Gastroesophageal sphincter (tissue), 4 donors: Measurements from ENCODE around the gene TOMM34. TPM values are rescaled to one million over a fixed set of nuclear protein-coding genes. Genes with fewer than 3 reads are reported as not detected.

Experiments used
- ATAC-seq: fragments of 150-250 bp; one replicate; pipeline ENCODE4 v1.9.1; 2016; ENCODE audit warnings: mild to moderate bottlenecking, moderate library complexity
- H3K27ac ChIP-seq, 4 donors: fragments of 200-600 bp; sonication (generic) in 3 of 4; 1 replicate in 3 of 4; 2 replicates in 1 of 4; pipeline ENCODE4 v1.5.1; 2016 to 2019
- H3K27me3 ChIP-seq: fragments of 200-600 bp; sonication (generic); one replicate; pipeline ENCODE4 v1.5.1; 2019
- H3K36me3 ChIP-seq, 2 donors: fragments of 200-600 bp; sonication (generic); one replicate each; pipeline ENCODE4 v1.5.1; 2019; ENCODE audit warnings: control low read depth in 1 of 2
- H3K4me1 ChIP-seq, 3 donors: fragments of 200-600 bp; sonication (generic); 1 replicate in 2 of 3; 2 replicates in 1 of 3; pipeline ENCODE4 v1.5.1; 2016 to 2019; ENCODE audit warnings: control low read depth in 2 of 3
- H3K4me3 ChIP-seq, 2 donors: fragments of 200-600 bp; sonication (generic); one replicate each; pipeline ENCODE4 v1.5.1; 2019; ENCODE audit warnings: mild to moderate bottlenecking in 1 of 2, moderate library complexity in 1 of 2
- H3K9me3 ChIP-seq, 3 donors: fragments of 200-600 bp; sonication (generic); one replicate each; pipeline ENCODE4 v1.5.1; 2017 to 2019; ENCODE audit warnings: control low read depth in 2 of 3
- CTCF ChIP-seq, 4 experiments: fragments of 200-600 bp in 2 of 4; fragments of 450-650 bp in 2 of 4; sonication (generic) in 1 of 4; IDR thresholded peaks; one replicate each; pipeline ENCODE4 v1.5.1; 2017 to 2019; ENCODE audit warnings: antibody characterized with exemption in 4 of 4, mild to moderate bottlenecking in 2 of 4, moderate library complexity in 2 of 4
- EP300 ChIP-seq: sonication (generic); formaldehyde crosslinking; IDR thresholded peaks from one replicate; pipeline ENCODE4 v1.6.1; 2017; ENCODE audit warnings: antibody characterized with exemption, mild to moderate bottlenecking
- POLR2A ChIP-seq, 2 donors: fragments of 450-650 bp; IDR thresholded peaks; one replicate each; pipeline ENCODE4 v1.6.1; 2017; ENCODE audit warnings: antibody characterized with exemption in 2 of 2, mild to moderate bottlenecking in 2 of 2, moderate library complexity in 1 of 2
- POLR2AphosphoS5 ChIP-seq: sonication (generic); formaldehyde crosslinking; IDR thresholded peaks from one replicate; pipeline ENCODE4 v1.6.1; 2017; ENCODE audit warnings: antibody characterized with exemption
- WGBS, 2 donors: methylation state at CpG; one replicate each; pipeline ENCODE4 v1.1.5; 2018; ENCODE audit warnings: low coverage in 1 of 2; 5-methylcytosine and 5-hydroxymethylcytosine counted together
- total RNA-seq, 4 donors: library from RNA; depleted of rRNA; stranded (reverse); fragments of >200 nt; gene quantifications; one replicate each; pipeline ENCODE4 v1.1.0, GENCODE V29; 2016

TOMM34 gene
- total RNA-seq, 4 donors from 2014 or later, result 6.8 to 16.5 (median 13.8) TPM

DNA sequence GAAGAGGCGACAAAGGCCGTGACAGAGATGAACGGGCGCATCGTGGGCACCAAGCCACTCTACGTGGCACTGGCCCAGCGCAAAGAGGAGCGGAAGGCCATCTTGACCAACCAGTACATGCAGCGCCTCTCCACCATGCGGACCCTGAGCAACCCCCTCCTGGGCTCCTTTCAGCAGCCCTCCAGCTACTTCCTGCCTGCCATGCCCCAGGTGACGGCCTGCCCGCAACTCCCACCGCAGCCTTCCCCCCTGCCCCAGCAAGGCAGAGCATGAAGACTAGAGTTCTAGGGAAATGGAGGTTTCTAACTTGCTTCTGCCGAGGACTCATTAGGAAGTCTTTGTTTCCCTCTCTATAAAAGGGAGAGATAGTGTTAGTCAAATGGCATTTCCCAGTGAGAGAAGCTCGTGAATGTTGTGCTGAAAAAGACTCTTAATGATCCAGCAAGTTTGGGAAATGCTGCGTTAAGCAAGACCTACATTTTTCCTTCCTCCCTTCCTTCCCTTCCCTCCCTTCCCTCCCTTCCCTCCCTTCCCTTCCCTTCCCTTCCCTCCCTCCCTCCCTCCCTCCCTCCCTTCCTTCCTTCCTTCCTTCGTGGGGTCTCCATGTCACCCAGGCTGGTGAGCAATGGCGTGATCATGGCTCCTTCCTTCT is 29.6 kb downstream of the TOMM34 start:
- no peak for TF ChIP-seq POLR2AphosphoS5
- TF ChIP-seq POLR2A (IDR thresholded peaks at IDR 0.05), result no peak
- TF ChIP-seq EP300, result no peak
- no peak for TF ChIP-seq CTCF (IDR thresholded peaks at IDR 0.05)
- Histone ChIP-seq H3K27me3 (no peaks in the 10 kb centered on the region), H3K36me3 (peaks cover 0 to 22% of the 10 kb centered on the region in 2 donors), H3K27ac (no peak overlapping the region), H3K9me3 (no peaks in the 10 kb centered on the region), H3K4me1 (no peaks in the 10 kb centered on the region), H3K4me3 (no peak overlapping the region)
- no peak for ATAC-seq
- WGBS, 2 donors, result 78 to 94% methylated on average over 4 to 8 of the region's 18 CpGs

GRCh38 chr20:44928595-44928994 is 31.6 kb downstream of the TOMM34 start:
- Histone ChIP-seq H3K4me3 (no peak overlapping the region), H3K27me3 (no peaks in the 10 kb centered on the region), H3K9me3 (no peaks in the 10 kb centered on the region), H3K36me3 (peaks cover 0 to 27% of the 10 kb centered on the region in 2 donors), H3K27ac (no peak overlapping the region), H3K4me1 (no peaks in the 10 kb centered on the region)
- ATAC-seq, result no peak
- TF ChIP-seq CTCF (IDR thresholded peaks at IDR 0.05) (no peak), EP300 (no peak), POLR2A (IDR thresholded peaks at IDR 0.05) (no peak), POLR2AphosphoS5 (no peak)
- 63% methylated on average over 3 of the region's 3 CpGs; no CpG with 5 or more reads in 1 of the 2 donors for WGBS, 2 donors

- H3K4me3 ChIP-seq, result no peak overlapping the region
- WGBS, 2 donors, result 65 to 91% methylated on average over 2 to 4 of the region's 4 CpGs
- ATAC-seq, result no peak
- peaks cover 0 to 23% of the 10 kb centered on the region in 2 donors for H3K36me3 ChIP-seq
- H3K27ac ChIP-seq, result no peak overlapping the region
- no peaks in the 10 kb centered on the region for H3K4me1 ChIP-seq
- TF ChIP-seq EP300, result no peak
- TF ChIP-seq POLR2A (IDR thresholded peaks at IDR 0.05), result no peak
- no peak for TF ChIP-seq CTCF (IDR thresholded peaks at IDR 0.05)
- no peak for TF ChIP-seq POLR2AphosphoS5
- H3K9me3 ChIP-seq, result no peaks in the 10 kb centered on the region
- H3K27me3 ChIP-seq, result no peaks in the 10 kb centered on the region
Observed at GRCh38 chr20:44924541-44924940, 35.7 kb downstream of the TOMM34 start.

GRCh38 chr20:44921447-44921846 is 38.8 kb downstream of the TOMM34 start:
- peaks cover 0 to 23% of the 10 kb centered on the region in 2 donors for H3K36me3 ChIP-seq
- H3K4me1 ChIP-seq, result no peaks in the 10 kb centered on the region
- no peak for ATAC-seq
- H3K9me3 ChIP-seq, result no peaks in the 10 kb centered on the region
- H3K27ac ChIP-seq, result no peak overlapping the region
- no peak overlapping the region for H3K4me3 ChIP-seq
- H3K27me3 ChIP-seq, result no peaks in the 10 kb centered on the region
- TF ChIP-seq POLR2AphosphoS5 (no peak), POLR2A (IDR thresholded peaks at IDR 0.05) (no peak), EP300 (no peak), CTCF (IDR thresholded peaks at IDR 0.05) (no peak)
- 97% methylated on average over 10 of the region's 14 CpGs; no CpG with 5 or more reads in 1 of the 2 donors for WGBS, 2 donors

- no peak for ATAC-seq
- H3K36me3 ChIP-seq, result peaks cover 0 to 16% of the 10 kb centered on the region in 2 donors
- TF ChIP-seq EP300 (no peak), POLR2AphosphoS5 (no peak), POLR2A (IDR thresholded peaks at IDR 0.05) (no peak), CTCF (IDR thresholded peaks at IDR 0.05) (no peak)
- H3K27ac ChIP-seq, result no peak overlapping the region
- 95% methylated on average over 8 of the region's 10 CpGs; no CpG with 5 or more reads in 1 of the 2 donors for WGBS, 2 donors
- H3K4me1 ChIP-seq, result no peaks in the 10 kb centered on the region
- H3K4me3 ChIP-seq, result no peak overlapping the region
- H3K9me3 ChIP-seq, result no peaks in the 10 kb centered on the region
- no peaks in the 10 kb centered on the region for H3K27me3 ChIP-seq
Observed at GRCh38 chr20:44918761-44919160, 41.4 kb downstream of the TOMM34 start.
